A549 treated with RU486 at 1 μM for 4 hours (cell line): Measurements from ENCODE around the gene TBCCD1. TPM values are rescaled to one million over a fixed set of nuclear protein-coding genes. Genes with fewer than 3 reads are reported as not detected.

Experiments used
- total RNA-seq: library from RNA; stranded (reverse); fragments of 200-300 nt; extraction: Qiagen RNA extraction; gene quantifications from 5 replicates; pipeline ENCODE4 v1.2.3, GENCODE V29; 2022; ENCODE audit warnings: low read depth

Gene TBCCD1, protein sequence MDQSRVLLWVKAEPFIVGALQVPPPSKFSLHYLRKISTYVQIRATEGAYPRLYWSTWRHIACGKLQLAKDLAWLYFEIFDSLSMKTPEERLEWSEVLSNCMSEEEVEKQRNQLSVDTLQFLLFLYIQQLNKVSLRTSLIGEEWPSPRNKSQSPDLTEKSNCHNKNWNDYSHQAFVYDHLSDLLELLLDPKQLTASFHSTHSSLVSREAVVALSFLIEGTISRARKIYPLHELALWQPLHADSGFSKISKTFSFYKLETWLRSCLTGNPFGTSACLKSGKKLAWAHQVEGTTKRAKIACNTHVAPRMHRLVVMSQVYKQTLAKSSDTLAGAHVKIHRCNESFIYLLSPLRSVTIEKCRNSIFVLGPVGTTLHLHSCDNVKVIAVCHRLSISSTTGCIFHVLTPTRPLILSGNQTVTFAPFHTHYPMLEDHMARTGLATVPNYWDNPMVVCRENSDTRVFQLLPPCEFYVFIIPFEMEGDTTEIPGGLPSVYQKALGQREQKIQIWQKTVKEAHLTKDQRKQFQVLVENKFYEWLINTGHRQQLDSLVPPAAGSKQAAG
- 5.5 to 6.5 TPM (median 6.3 TPM) in 5 replicates for total RNA-seq

DNA sequence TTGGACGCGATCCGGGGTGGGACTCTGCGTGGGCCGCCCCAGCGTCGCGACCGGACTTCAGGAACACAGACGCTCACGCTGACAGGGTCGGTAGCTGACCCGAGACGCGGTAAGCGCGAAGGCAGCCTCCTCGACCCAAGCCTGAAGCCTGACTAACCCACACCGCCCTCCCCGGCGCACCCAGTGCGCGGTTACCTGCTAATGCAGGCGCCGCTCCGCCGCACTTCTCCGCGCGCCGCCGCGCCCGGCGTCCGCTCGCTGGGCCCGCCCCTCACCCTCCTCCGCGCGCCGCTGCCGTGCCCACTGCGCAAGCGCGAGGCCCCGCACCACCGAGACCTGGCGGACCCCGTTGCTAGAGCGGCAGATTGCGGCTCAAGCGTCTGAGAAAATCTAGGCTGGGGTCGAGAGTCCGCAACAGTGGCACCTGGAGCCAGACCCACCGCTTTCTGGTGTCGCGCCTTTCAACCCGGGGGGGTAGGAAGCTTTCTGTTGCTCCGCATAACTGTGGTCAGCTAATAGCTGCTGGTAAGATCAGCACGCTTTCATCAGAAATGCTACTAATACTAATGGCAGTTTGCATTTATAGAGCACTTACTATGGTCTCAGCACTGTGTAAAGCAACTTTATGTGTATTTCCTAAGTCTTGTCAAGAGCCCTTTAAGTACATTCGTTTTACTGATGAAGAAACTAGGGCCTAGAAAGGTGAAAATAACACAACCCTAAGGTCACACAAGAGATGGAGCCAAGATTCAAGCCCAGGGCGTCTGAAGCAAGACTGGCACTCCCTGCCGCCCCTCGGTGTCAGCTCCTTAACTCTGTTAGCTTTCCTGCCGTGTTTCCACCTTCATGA, at the start of gene TBCCD1:
Gene TBCCD1 (minus strand): TSS at position 268 of the 850 bp plus-strand sequence. CDS start 3,010 bp downstream, outside the sequence.

GRCh38 chr3:186612721-186613636, 45.8 kb upstream of the TBCCD1 start, which contains the start of gene AHSG:
Gene AHSG, plus strand, starts transcription at chr3:186613060. Its CDS starts 82 bp downstream, at chr3:186613142.

GRCh38 chr3:186570096-186570940, 3.2 kb upstream of the TBCCD1 start, which contains the start of gene DNAJB11:
Gene DNAJB11, plus strand, starts transcription at chr3:186570720. Its CDS starts 178 bp downstream, at chr3:186570898.

DNA sequence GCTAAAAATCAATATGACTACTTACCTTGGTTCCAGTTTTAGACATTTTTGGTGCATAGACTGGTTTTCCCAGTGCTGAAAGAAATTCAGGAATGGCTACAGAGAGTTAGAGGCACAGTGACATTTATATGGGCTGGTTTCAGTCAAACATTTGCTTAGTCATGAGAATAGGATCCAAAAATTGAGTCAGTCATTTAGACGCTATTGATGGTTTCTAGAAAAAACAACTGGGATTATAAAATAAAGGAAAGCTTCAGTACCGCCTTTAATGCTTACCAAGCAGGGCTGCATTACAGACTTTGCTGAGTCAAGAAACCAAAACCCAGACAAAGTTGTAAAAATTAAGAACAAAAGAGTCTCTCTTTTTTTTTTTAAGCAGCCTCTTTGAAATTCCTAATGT, 22.9 kb downstream of the TBCCD1 start, which contains the start of gene CRYGS:
Gene CRYGS (minus strand): TSS at position 100 of the 400 bp plus-strand sequence. CDS start 54 bp downstream, at position 46.

Other genes with a start within 250 kb of the TBCCD1 start
- gene DGKG, start 205.1 kb downstream of the TBCCD1 start, total RNA-seq = 8.0 to 18.8 TPM (median 11.4 TPM) in 5 replicates
- gene CRYGS, start 23.0 kb downstream of the TBCCD1 start, total RNA-seq = 0.44 to 1.5 TPM (median 0.61 TPM) in 5 replicates
- gene DNAJB11, start 3.4 kb upstream of the TBCCD1 start, total RNA-seq = 51.0 to 57.0 TPM (median 54.6 TPM) in 5 replicates
- gene AHSG, start 45.7 kb upstream of the TBCCD1 start, total RNA-seq = 0.18 TPM in 1 of 5 replicates, not detected in the others
- 0.07 to 0.37 TPM (median 0.26 TPM) in 3 of 5 replicates, not detected in the others for gene FETUB, start 73.1 kb upstream of the TBCCD1 start, total RNA-seq
- not detected in 5 replicates for gene HRG, start 98.7 kb upstream of the TBCCD1 start, total RNA-seq
- 0.09 TPM in 1 of 5 replicates, not detected in the others for gene KNG1, start 150.0 kb upstream of the TBCCD1 start, total RNA-seq
- gene EIF4A2, start 216.2 kb upstream of the TBCCD1 start, total RNA-seq = 102 to 148 TPM (median 131 TPM) in 5 replicates
- gene RFC4, start 239.1 kb upstream of the TBCCD1 start, total RNA-seq = 46.2 to 67.7 TPM (median 46.8 TPM) in 5 replicates